ENCODE data around the gene RNF224. TPM values are rescaled to one million over a fixed set of nuclear protein-coding genes. Genes with fewer than 3 reads are reported as not detected.
A peak's percentile ranks its signal among the peaks of the same experiment; 100 is the strongest.

RNF224 gene
- total RNA-seq, 1 experiment from 2014 or later: 0.30 TPM

DNA sequence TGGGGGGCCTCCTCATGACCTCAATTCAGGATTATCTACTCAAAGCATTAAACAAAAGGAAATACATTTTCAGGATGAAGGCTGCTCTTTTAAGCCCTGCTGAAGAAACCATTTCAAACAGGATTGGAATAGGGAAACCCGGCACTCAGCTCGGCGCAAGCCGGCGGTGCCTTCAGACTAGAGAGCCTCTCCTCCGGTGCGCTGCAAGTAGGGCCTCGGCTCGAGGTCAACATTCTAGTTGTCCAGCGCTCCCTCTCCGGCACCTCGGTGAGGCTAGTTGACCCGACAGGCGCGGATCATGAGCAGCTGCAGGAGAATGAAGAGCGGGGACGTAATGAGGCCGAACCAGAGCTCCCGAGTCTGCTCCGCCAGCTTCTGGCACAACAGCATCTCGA lies 22.6 kb upstream of the RNF224 start:
- intact Hi-C loops (cut with micrococcal nuclease): loop anchor here (2.0 kb wide), 1 partner anchor 18 kb away; the partner anchor contains the start of gene RNF208
- TF ChIP-seq, protein P1, sequence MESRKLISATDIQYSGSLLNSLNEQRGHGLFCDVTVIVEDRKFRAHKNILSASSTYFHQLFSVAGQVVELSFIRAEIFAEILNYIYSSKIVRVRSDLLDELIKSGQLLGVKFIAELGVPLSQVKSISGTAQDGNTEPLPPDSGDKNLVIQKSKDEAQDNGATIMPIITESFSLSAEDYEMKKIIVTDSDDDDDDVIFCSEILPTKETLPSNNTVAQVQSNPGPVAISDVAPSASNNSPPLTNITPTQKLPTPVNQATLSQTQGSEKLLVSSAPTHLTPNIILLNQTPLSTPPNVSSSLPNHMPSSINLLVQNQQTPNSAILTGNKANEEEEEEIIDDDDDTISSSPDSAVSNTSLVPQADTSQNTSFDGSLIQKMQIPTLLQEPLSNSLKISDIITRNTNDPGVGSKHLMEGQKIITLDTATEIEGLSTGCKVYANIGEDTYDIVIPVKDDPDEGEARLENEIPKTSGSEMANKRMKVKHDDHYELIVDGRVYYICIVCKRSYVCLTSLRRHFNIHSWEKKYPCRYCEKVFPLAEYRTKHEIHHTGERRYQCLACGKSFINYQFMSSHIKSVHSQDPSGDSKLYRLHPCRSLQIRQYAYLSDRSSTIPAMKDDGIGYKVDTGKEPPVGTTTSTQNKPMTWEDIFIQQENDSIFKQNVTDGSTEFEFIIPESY (IDR thresholded peaks at IDR 0.05; ENCODE audit: extremely low read depth, insufficient replicate concordance, low read length): no peak
- TF ChIP-seq, protein P2, sequence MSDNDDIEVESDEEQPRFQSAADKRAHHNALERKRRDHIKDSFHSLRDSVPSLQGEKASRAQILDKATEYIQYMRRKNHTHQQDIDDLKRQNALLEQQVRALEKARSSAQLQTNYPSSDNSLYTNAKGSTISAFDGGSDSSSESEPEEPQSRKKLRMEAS (IDR thresholded peaks at IDR 0.05): no peak
- peak overlapping the region; percentile 78 for H3K27ac ChIP-seq (ENCODE audit: low read depth, low read length)
- H3K4me2 ChIP-seq (ENCODE audit: low read length): peak overlapping the region; percentile 93
- H3K36me3 ChIP-seq (ENCODE audit: control insufficient read depth in 1 of 2, insufficient read depth in 2 of 2, low read length in 2 of 2): peaks cover 0 to 9% of the 10 kb centered on the region in 2 experiments; a peak in 2 of 4 replicates
- H3K9me3 ChIP-seq (ENCODE audit: control insufficient read depth in 1 of 2, insufficient read depth in 1 of 2, low read depth in 1 of 2, low read length in 2 of 2): no peaks in the 10 kb centered on the region
- H3K9ac ChIP-seq (ENCODE audit: low read length): peak overlapping the region; percentile 95
- no peaks in the 10 kb centered on the region for H3K27me3 ChIP-seq (ENCODE audit: insufficient read depth, low read length)
- no peak overlapping the region for H2AFZ ChIP-seq (ENCODE audit: low read depth, low read length, poor library complexity, severe bottlenecking)
- RAD21 ChIA-PET (ENCODE audit: low non-redundant PET in 1 of 2, low total read pairs in 2 of 2, uncharacterized antibody in 2 of 2, unreplicated experiment in 2 of 2): no interaction called here
- H4K20me1 ChIP-seq (ENCODE audit: insufficient read depth): no peaks in the 10 kb centered on the region
- no peak for ATAC-seq
- BruUV-seq (replicated peaks): no TSS peak
- POLR2A ChIA-PET: interaction anchor here (1.9 to 2.1 kb wide), 2 partner anchors 16 to 18 kb away, joined by 6 read pairs; partner anchors contain the start of gene SSNA1
- H3K9me2 ChIP-seq (ENCODE audit: insufficient read depth): no peaks in the 10 kb centered on the region
- DNase-seq (ENCODE audit: low read depth, low spot score): no peak
- H3K4me3 ChIP-seq (replicated peaks in 1 of 2; ENCODE audit: low read depth in 1 of 2, low read length in 2 of 2): peak overlapping the region; percentile 91 to 98
- peaks cover 22 to 37% of the 10 kb centered on the region in 2 experiments for H3K4me1 ChIP-seq (ENCODE audit: control insufficient read depth in 1 of 2, insufficient read depth in 2 of 2, low read length in 2 of 2)
- CTCF ChIA-PET: no interaction called here
- H3K79me2 ChIP-seq (ENCODE audit: insufficient read depth, low read length): peaks cover 62% of the 10 kb centered on the region

DNA sequence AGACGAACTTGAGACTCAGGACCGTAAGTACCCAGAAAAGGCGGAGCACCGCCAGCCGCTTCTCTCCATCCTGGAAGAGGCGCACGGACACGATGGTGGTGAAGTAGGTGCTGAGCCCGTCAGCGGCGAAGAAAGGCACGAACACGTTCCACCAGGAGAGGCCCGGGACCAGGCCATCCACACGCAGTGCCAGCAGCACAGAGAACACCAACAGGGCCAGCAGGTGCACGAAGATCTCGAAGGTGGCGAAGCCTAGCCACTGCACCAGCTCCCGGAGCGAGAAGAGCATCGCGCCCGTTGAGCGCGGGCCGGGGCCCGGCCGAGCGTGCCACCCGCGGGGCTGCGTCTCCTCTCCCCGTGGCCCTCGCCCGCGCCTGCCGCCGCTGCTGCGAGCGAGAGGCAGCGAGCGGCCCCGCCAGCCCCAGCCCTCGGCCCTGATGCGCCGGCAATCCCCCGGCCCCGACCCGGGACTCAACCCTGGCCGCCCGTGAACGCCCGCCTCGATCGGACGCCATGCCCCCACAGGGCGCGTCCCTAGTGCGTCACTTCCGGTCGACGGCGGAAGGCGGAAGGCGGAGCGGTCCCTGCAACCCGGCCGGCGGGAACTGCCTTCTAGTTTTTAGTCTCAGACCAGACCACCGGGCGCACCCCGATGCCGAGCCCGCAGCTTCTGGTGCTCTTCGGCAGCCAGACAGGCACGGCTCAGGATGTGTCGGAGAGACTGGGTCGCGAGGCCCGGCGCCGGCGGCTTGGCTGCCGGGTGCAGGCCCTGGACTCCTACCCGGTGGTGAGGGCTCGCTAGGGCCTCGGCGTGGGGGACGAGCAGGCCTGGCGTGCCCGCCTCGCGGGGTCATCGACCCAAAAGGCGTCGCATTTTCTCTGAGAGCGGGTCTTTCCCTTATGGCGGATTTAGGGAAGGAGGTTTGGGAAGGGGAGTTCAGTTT lies 21.9 kb upstream of the RNF224 start, which contains the start of the genes NDOR1 and TMEM203:
NDOR1 (plus strand) TSS at position 575 of the 944 bp plus-strand sequence; CDS start at position 653, 78 bp downstream.
TMEM203 (minus strand) TSS at position 523 of the 944 bp plus-strand sequence; CDS start at position 289, 234 bp downstream.
- no TSS peak for BruUV-seq (replicated peaks)
- intact Hi-C loops (cut with micrococcal nuclease): loop anchor here (2.0 kb wide), 1 partner anchor 17 kb away; the partner anchor contains the start of gene RNF208
- ChIA-PET POLR2A (interaction anchor here (1.9 to 2.1 kb wide), 2 partner anchors 16 to 18 kb away, joined by 6 read pairs; partner anchors contain the start of gene SSNA1), CTCF (no interaction called here), RAD21 (ENCODE audit: low non-redundant PET in 1 of 2, low total read pairs in 2 of 2, uncharacterized antibody in 2 of 2, unreplicated experiment in 2 of 2) (no interaction called here)
- H3K9ac ChIP-seq (ENCODE audit: low read length): peak within 1 kb of the TSS; percentile 95
- ATAC-seq (peak; percentile 46), DNase-seq (ENCODE audit: low read depth, low spot score) (peak; percentile 62)
- H3K4me3 ChIP-seq (replicated peaks in 1 of 2; ENCODE audit: low read depth in 1 of 2, low read length in 2 of 2): peak within 1 kb of the TSS; percentile 91 to 98
- peaks cover 22 to 35% of the 10 kb centered on the region in 2 experiments for H3K4me1 ChIP-seq (ENCODE audit: control insufficient read depth in 1 of 2, insufficient read depth in 2 of 2, low read length in 2 of 2)
- H3K4me2 ChIP-seq (ENCODE audit: low read length): peak within 1 kb of the TSS; percentile 93
- H3K27me3 ChIP-seq (ENCODE audit: insufficient read depth, low read length): no peaks in the 10 kb centered on the region
- H3K9me3 ChIP-seq (ENCODE audit: control insufficient read depth in 1 of 2, insufficient read depth in 1 of 2, low read depth in 1 of 2, low read length in 2 of 2): no peaks in the 10 kb centered on the region
- H3K27ac ChIP-seq (ENCODE audit: low read depth, low read length): peak within 1 kb of the TSS; percentile 78
- H3K36me3 ChIP-seq (ENCODE audit: control insufficient read depth in 1 of 2, insufficient read depth in 2 of 2, low read length in 2 of 2): peaks cover 0 to 13% of the 10 kb centered on the region in 2 experiments; a peak in 2 of 4 replicates
- H3K9me2 ChIP-seq (ENCODE audit: insufficient read depth): no peaks in the 10 kb centered on the region
- H3K79me2 ChIP-seq (ENCODE audit: insufficient read depth, low read length): peaks cover 62% of the 10 kb centered on the region
- H2AFZ ChIP-seq (ENCODE audit: low read depth, low read length, poor library complexity, severe bottlenecking): no peak within 1 kb of the TSS
- no peaks in the 10 kb centered on the region for H4K20me1 ChIP-seq (ENCODE audit: insufficient read depth)
- TF ChIP-seq EZH2 (IDR thresholded peaks at IDR 0.05): no peak
- TF ChIP-seq EZH2phosphoT487 (IDR thresholded peaks at IDR 0.05; ENCODE audit: borderline replicate concordance): no peak
- TF ChIP-seq EGR1 (IDR thresholded peaks at IDR 0.05; ENCODE audit: low read depth): no peak
- TF ChIP-seq, protein P3, sequence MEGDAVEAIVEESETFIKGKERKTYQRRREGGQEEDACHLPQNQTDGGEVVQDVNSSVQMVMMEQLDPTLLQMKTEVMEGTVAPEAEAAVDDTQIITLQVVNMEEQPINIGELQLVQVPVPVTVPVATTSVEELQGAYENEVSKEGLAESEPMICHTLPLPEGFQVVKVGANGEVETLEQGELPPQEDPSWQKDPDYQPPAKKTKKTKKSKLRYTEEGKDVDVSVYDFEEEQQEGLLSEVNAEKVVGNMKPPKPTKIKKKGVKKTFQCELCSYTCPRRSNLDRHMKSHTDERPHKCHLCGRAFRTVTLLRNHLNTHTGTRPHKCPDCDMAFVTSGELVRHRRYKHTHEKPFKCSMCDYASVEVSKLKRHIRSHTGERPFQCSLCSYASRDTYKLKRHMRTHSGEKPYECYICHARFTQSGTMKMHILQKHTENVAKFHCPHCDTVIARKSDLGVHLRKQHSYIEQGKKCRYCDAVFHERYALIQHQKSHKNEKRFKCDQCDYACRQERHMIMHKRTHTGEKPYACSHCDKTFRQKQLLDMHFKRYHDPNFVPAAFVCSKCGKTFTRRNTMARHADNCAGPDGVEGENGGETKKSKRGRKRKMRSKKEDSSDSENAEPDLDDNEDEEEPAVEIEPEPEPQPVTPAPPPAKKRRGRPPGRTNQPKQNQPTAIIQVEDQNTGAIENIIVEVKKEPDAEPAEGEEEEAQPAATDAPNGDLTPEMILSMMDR (IDR thresholded peaks at IDR 0.05 in 2 of 3, conservative IDR thresholded peaks at IDR 0.05 in 1 of 3; ENCODE audit: borderline replicate concordance in 1 of 3, insufficient read depth in 1 of 3, low read depth in 2 of 3, low read length in 2 of 3): no peak
- TF ChIP-seq, protein P2 (IDR thresholded peaks at IDR 0.05): no peak
- peak; percentile 94 for TF ChIP-seq YY1 (IDR thresholded peaks at IDR 0.05; ENCODE audit: extremely low read depth, insufficient replicate concordance, low read depth, low read length)
- TF ChIP-seq JUND (IDR thresholded peaks at IDR 0.05): no peak
- no peak for TF ChIP-seq ZNF274 (IDR thresholded peaks at IDR 0.05; ENCODE audit: low read depth, low read length)
- TF ChIP-seq POLR2A (IDR thresholded peaks at IDR 0.05; ENCODE audit: borderline replicate concordance, extremely low read depth, insufficient read depth, insufficient read length): peak; percentile 93
- TF ChIP-seq SP1 (IDR thresholded peaks at IDR 0.05; ENCODE audit: low read depth): no peak
- TF ChIP-seq, protein P4, sequence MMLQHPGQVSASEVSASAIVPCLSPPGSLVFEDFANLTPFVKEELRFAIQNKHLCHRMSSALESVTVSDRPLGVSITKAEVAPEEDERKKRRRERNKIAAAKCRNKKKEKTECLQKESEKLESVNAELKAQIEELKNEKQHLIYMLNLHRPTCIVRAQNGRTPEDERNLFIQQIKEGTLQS (IDR thresholded peaks at IDR 0.05): no peak
- TF ChIP-seq CBX3 (IDR thresholded peaks at IDR 0.05; ENCODE audit: low read depth): no peak

All from HCT116 (cell line).